Measurements from ENCODE around the gene ODR4. TPM values are rescaled to one million over a fixed set of nuclear protein-coding genes. Genes with fewer than 3 reads are reported as not detected.
"Not testable (repeated sequence)": the region's sequence is repeated elsewhere in the genome, so short reads cannot be mapped to it uniquely, and the experiment has no call there.

ODR4 gene
- total RNA-seq, 1 experiment from 2014 or later, result 29.1 TPM

DNA sequence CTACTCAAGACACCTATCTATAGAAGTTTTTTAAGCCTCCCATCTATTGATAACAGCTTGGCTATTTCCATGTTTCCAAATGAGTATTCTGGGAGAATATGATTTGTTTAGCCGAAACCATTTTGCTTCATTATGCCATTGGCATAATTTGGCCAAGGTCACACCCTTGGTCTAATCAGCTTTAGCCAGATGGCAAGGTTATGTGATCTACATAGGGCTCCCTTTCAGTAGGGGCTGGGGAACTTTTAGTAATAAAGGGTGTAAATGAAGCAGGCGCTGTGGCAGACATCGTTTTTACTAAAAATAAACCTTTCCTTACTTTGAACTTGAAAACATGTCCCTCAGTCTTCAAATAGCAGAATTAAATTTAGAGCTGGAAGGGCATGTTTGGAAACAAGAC, 88.3 kb downstream of the ODR4 start:
- ChIA-PET POLR2A (no interaction called here), CTCF (no interaction called here)
- Mint-ChIP-seq H3K4me3 (ENCODE audit: unreplicated experiment) (no peak overlapping the region), H3K9me3 (ENCODE audit: unreplicated experiment) (no peaks in the 10 kb centered on the region), H3K27me3 (ENCODE audit: insufficient read depth, unreplicated experiment) (no peaks in the 10 kb centered on the region), H3K4me1 (ENCODE audit: low read depth, unreplicated experiment) (peaks cover 6% of the 10 kb centered on the region), H3K27ac (ENCODE audit: unreplicated experiment) (no peak overlapping the region), H3K36me3 (ENCODE audit: insufficient read depth, unreplicated experiment) (no peaks in the 10 kb centered on the region)
- H3K27me3 ChIP-seq (replicated peaks; ENCODE audit: control insufficient read depth, insufficient read depth, low read length), result no peaks in the 10 kb centered on the region
- no peaks in the 10 kb centered on the region for H3K36me3 ChIP-seq (ENCODE audit: control insufficient read depth, insufficient read depth, low read length)
- H3K9me3 ChIP-seq, result no peaks in the 10 kb centered on the region; the same call in 1 of the 2 replicates
- TF ChIP-seq CTCF (IDR thresholded peaks at IDR 0.05; ENCODE audit: insufficient read depth in 1 of 2, low read depth in 1 of 2, low read length in 1 of 2, severe bottlenecking in 1 of 2, unreplicated experiment in 1 of 2), result no peak
- BruUV-seq (replicated peaks), result no TSS peak
- intact Hi-C loops (cut with micrococcal nuclease; ENCODE audit: unreplicated experiment), result no loop called here
- H3K4me1 ChIP-seq, result no peaks in the 10 kb centered on the region
- DNase-seq, result no peak
- H3K4me3 ChIP-seq (ENCODE audit: low read depth, low read length), result no peak overlapping the region

- H3K27me3 Mint-ChIP-seq (ENCODE audit: insufficient read depth, unreplicated experiment); H3K4me1 ChIP-seq; CTCF ChIA-PET; H3K9me3 Mint-ChIP-seq (ENCODE audit: unreplicated experiment); H3K4me3 Mint-ChIP-seq (ENCODE audit: unreplicated experiment); BruUV-seq (replicated peaks); H3K36me3 ChIP-seq (ENCODE audit: control insufficient read depth, insufficient read depth, low read length); H3K27ac Mint-ChIP-seq (ENCODE audit: unreplicated experiment); H3K36me3 Mint-ChIP-seq (ENCODE audit: insufficient read depth, unreplicated experiment); intact Hi-C loops (cut with micrococcal nuclease; ENCODE audit: unreplicated experiment); H3K4me3 ChIP-seq (ENCODE audit: low read depth, low read length); H3K27me3 ChIP-seq (replicated peaks; ENCODE audit: control insufficient read depth, insufficient read depth, low read length); H3K9me3 ChIP-seq; DNase-seq; POLR2A ChIA-PET: not testable (repeated sequence)
- peaks cover 11% of the 10 kb centered on the region for H3K4me1 Mint-ChIP-seq (ENCODE audit: low read depth, unreplicated experiment)
Measured at GRCh38 chr1:186465491-186465890, 89.9 kb downstream of the ODR4 start.

- Mint-ChIP-seq H3K27me3 (ENCODE audit: insufficient read depth, unreplicated experiment) (no peaks in the 10 kb centered on the region), H3K4me1 (ENCODE audit: low read depth, unreplicated experiment) (peaks cover 13% of the 10 kb centered on the region), H3K36me3 (ENCODE audit: insufficient read depth, unreplicated experiment) (no peaks in the 10 kb centered on the region), H3K27ac (ENCODE audit: unreplicated experiment) (no peak overlapping the region), H3K4me3 (ENCODE audit: unreplicated experiment) (no peak overlapping the region), H3K9me3 (ENCODE audit: unreplicated experiment) (no peaks in the 10 kb centered on the region)
- BruUV-seq (replicated peaks), result no TSS peak
- no peaks in the 10 kb centered on the region for H3K36me3 ChIP-seq (ENCODE audit: control insufficient read depth, insufficient read depth, low read length)
- intact Hi-C loops (cut with micrococcal nuclease; ENCODE audit: unreplicated experiment), result no loop called here
- ChIA-PET POLR2A (no interaction called here), CTCF (no interaction called here)
- H3K9me3 ChIP-seq, result no peaks in the 10 kb centered on the region; the same call in 1 of the 2 replicates
- no peak for TF ChIP-seq CTCF (IDR thresholded peaks at IDR 0.05; ENCODE audit: insufficient read depth in 1 of 2, low read depth in 1 of 2, low read length in 1 of 2, severe bottlenecking in 1 of 2, unreplicated experiment in 1 of 2)
- no peak overlapping the region for H3K4me3 ChIP-seq (ENCODE audit: low read depth, low read length)
- H3K27me3 ChIP-seq (replicated peaks; ENCODE audit: control insufficient read depth, insufficient read depth, low read length), result no peaks in the 10 kb centered on the region
- no peak for DNase-seq
- H3K4me1 ChIP-seq, result no peaks in the 10 kb centered on the region
Measured at GRCh38 chr1:186465946-186466345, 90.3 kb downstream of the ODR4 start.

Other genes with a start within 250 kb of the ODR4 start
- gene PRG4, start 79.6 kb upstream of the ODR4 start, total RNA-seq (2022), result 0.07 and 0.12 TPM in 2 replicates
- 172 and 178 TPM in 2 replicates for gene TPR, start 585 bp upstream of the ODR4 start, total RNA-seq (2022)
- gene PDC, start 85.3 kb downstream of the ODR4 start, total RNA-seq (2022), result not detected in 2 replicates

All from Caco-2 (cell line).